Caco-2 (cell line): Measurements from ENCODE around the gene CR1L. TPM values are rescaled to one million over a fixed set of nuclear protein-coding genes. Genes with fewer than 3 reads are reported as not detected.

Source experiments
- BruUV-seq: library from RNA; stranded (reverse); fragments of 400-500 nt; replicated peaks from 2 replicates; lab custom pipeline; 2021; lab: Mats Ljungman, UMichigan
- CTCF ChIA-PET: fragments of 300-600 bp; sonication (Branson Sonifier 250); formaldehyde crosslinking; loops from one replicate; lab custom pipeline; 2022; ENCODE audit warnings: antibody characterized with exemption; lab: Charles Lee
- POLR2A ChIA-PET: fragments of 300-600 bp; sonication (Branson Sonifier 250); formaldehyde crosslinking; loops from one replicate; lab custom pipeline; 2022; ENCODE audit warnings: antibody characterized with exemption; lab: Charles Lee
- DNase-seq, 2 experiments: peaks; one replicate each; pipeline versions ENCODE4 v3.0.0 to v3.0.0-alpha.2; 2020 to 2022
- H3K27me3 ChIP-seq: replicated peaks from 2 replicates; pipeline ENCODE4 v1.6.0; 2011; ENCODE audit warnings: low read length; ENCODE audit not compliant: control insufficient read depth, insufficient read depth
- H3K36me3 ChIP-seq: 2 replicates; pipeline ENCODE4 v1.5.1; 2011; ENCODE audit warnings: low read length; ENCODE audit not compliant: control insufficient read depth, insufficient read depth
- H3K4me1 ChIP-seq: fragments of 250-450 bp; sonication (Bioruptor Pico); 2 replicates; pipeline ENCODE4 v1.5.1; 2020; ENCODE audit warnings: mild to moderate bottlenecking
- H3K4me3 ChIP-seq: 2 replicates; pipeline ENCODE4 v1.5.1; 2011; ENCODE audit warnings: low read depth, mild to moderate bottlenecking, control low read depth, low read length
- H3K9me3 ChIP-seq: fragments of 250-450 bp; sonication (Bioruptor Pico); 2 replicates; pipeline ENCODE4 v1.5.1; 2020; ENCODE audit warnings: mild to moderate bottlenecking, moderate library complexity
- H3K27ac Mint-ChIP-seq: one replicate; pipeline ENCODE4 v1.8.0; 2022; ENCODE audit warnings: mixed read lengths; ENCODE audit not compliant: unreplicated experiment
- H3K27me3 Mint-ChIP-seq: one replicate; pipeline ENCODE4 v1.8.0; 2022; ENCODE audit warnings: mixed read lengths; ENCODE audit not compliant: insufficient read depth, unreplicated experiment
- H3K36me3 Mint-ChIP-seq: one replicate; pipeline ENCODE4 v1.8.0; 2022; ENCODE audit warnings: mild to moderate bottlenecking, mixed read lengths; ENCODE audit not compliant: insufficient read depth, unreplicated experiment
- H3K4me1 Mint-ChIP-seq: one replicate; pipeline ENCODE4 v1.8.0; 2022; ENCODE audit warnings: low read depth, mixed read lengths; ENCODE audit not compliant: unreplicated experiment
- H3K4me3 Mint-ChIP-seq: one replicate; pipeline ENCODE4 v1.8.0; 2022; ENCODE audit warnings: mild to moderate bottlenecking, moderate library complexity, mixed read lengths; ENCODE audit not compliant: unreplicated experiment
- H3K9me3 Mint-ChIP-seq: one replicate; pipeline ENCODE4 v1.8.0; 2022; ENCODE audit warnings: mixed read lengths; ENCODE audit not compliant: unreplicated experiment
- intact Hi-C: fragments of 100-400 bp; cut with micrococcal nuclease; formaldehyde crosslinking; loops from one replicate; pipeline ENCODE4 v1.10.0; 2022; ENCODE audit not compliant: unreplicated experiment
- total RNA-seq: library from RNA; stranded (reverse); gene quantifications from 2 replicates; pipeline ENCODE4 v1.2.3, GENCODE V29; 2022
- TF ChIP-seq, protein P1 (sequence below), 2 experiments: fragments of 200-600 bp in 1 of 2; IDR thresholded peaks; 1 replicate in 1 of 2; 2 replicates in 1 of 2; pipeline versions ENCODE4 v1.5.1 to v1.8.0; 2011 to 2022; ENCODE audit warnings: antibody characterized with exemption in 1 of 2, control low read depth in 1 of 2, inconsistent platforms in 1 of 2, low read depth in 1 of 2, low read length in 1 of 2, mild to moderate bottlenecking in 1 of 2, moderate library complexity in 1 of 2; ENCODE audit not compliant: insufficient read depth in 1 of 2, severe bottlenecking in 1 of 2, unreplicated experiment in 1 of 2

CR1L gene
- total RNA-seq, 1 experiment from 2014 or later: not detected

GRCh38 chr1:207754011-207754410 lies 109.1 kb downstream of the CR1L start:
- Mint-ChIP-seq H3K9me3 (no peaks in the 10 kb centered on the region), H3K4me1 (peaks cover 34% of the 10 kb centered on the region)
- TF ChIP-seq, protein P1, sequence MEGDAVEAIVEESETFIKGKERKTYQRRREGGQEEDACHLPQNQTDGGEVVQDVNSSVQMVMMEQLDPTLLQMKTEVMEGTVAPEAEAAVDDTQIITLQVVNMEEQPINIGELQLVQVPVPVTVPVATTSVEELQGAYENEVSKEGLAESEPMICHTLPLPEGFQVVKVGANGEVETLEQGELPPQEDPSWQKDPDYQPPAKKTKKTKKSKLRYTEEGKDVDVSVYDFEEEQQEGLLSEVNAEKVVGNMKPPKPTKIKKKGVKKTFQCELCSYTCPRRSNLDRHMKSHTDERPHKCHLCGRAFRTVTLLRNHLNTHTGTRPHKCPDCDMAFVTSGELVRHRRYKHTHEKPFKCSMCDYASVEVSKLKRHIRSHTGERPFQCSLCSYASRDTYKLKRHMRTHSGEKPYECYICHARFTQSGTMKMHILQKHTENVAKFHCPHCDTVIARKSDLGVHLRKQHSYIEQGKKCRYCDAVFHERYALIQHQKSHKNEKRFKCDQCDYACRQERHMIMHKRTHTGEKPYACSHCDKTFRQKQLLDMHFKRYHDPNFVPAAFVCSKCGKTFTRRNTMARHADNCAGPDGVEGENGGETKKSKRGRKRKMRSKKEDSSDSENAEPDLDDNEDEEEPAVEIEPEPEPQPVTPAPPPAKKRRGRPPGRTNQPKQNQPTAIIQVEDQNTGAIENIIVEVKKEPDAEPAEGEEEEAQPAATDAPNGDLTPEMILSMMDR (IDR thresholded peaks at IDR 0.05; ENCODE audit: insufficient read depth in 1 of 2, low read depth in 1 of 2, low read length in 1 of 2, severe bottlenecking in 1 of 2, unreplicated experiment in 1 of 2): no peak

DNA sequence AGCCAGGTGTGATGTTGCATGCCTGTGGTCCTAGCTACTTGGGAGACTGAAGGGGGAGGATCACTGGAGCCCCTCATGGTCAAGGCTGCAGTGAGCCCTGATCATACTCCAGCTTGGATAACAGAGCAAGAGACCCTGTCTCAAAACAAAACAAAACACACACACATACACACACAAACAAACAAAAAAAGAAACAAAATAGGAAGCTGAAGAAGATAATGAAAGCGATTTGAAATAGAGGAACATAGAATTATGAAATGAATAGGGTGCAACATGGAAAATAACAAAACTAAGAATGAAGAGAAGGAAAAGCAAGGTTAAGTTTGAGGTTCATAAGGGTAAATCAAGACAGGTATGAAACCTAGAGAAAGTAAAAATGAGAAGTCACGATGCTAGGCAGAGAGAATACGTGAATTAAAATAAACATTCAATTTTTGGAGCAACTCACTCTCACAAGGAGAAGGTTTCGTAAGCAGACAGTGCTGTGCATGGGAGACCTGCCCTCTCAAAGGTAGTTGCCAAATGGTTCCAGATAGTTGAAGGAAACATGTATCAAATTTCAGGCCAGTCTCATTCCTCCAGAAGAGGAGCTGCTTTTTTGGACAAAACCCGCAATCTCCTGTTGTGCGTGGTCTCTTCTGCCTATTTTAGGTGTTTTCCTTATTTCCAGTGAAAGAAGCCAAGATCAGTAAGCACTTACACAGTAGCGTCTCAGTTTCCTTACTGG lies 110.2 kb downstream of the CR1L start:
- Mint-ChIP-seq H3K36me3 (peaks cover 53% of the 10 kb centered on the region), H3K27ac (peak overlapping the region; percentile 0), H3K4me1 (peaks cover 30% of the 10 kb centered on the region), H3K9me3 (no peaks in the 10 kb centered on the region), H3K4me3 (no peak overlapping the region), H3K27me3 (no peaks in the 10 kb centered on the region)
- Histone ChIP-seq H3K9me3 (no peaks in the 10 kb centered on the region), H3K4me3 (no peak overlapping the region), H3K36me3 (peaks cover 1% of the 10 kb centered on the region; the same call in 1 of the 2 replicates), H3K27me3 (no peaks in the 10 kb centered on the region), H3K4me1 (peaks cover 38% of the 10 kb centered on the region)
- intact Hi-C loops: no loop called here
- no TSS peak for BruUV-seq
- CTCF ChIA-PET: interaction anchor here (1.2 kb wide), 1 partner anchor 42 kb away, joined by 8 read pairs; no protein-coding TSS in a partner anchor
- no peak for DNase-seq
- POLR2A ChIA-PET: no interaction called here
- TF ChIP-seq, protein P1 (IDR thresholded peaks at IDR 0.05; ENCODE audit: insufficient read depth in 1 of 2, low read depth in 1 of 2, low read length in 1 of 2, severe bottlenecking in 1 of 2, unreplicated experiment in 1 of 2): no peak

More at GRCh38 chr1:207754011-207754410, 109.1 kb downstream of the CR1L start:
- peak overlapping the region; percentile 93 for H3K4me3 Mint-ChIP-seq
- intact Hi-C loops: no loop called here
- Histone ChIP-seq H3K27me3 (no peaks in the 10 kb centered on the region), H3K4me3 (peak overlapping the region; percentile 90), H3K9me3 (no peaks in the 10 kb centered on the region), H3K4me1 (peaks cover 49% of the 10 kb centered on the region), H3K36me3 (peaks cover 1% of the 10 kb centered on the region; the same call in 1 of the 2 replicates)
- peak overlapping the region; percentile 6 for H3K27ac Mint-ChIP-seq
- no peaks in the 10 kb centered on the region for H3K27me3 Mint-ChIP-seq
- POLR2A ChIA-PET: no interaction called here
- DNase-seq: no peak
- CTCF ChIA-PET: interaction anchor here (3.7 kb wide), 1 partner anchor 43 kb away, joined by 19 read pairs; no protein-coding TSS in a partner anchor
- peaks cover 43% of the 10 kb centered on the region for H3K36me3 Mint-ChIP-seq
- no TSS peak for BruUV-seq

DNA sequence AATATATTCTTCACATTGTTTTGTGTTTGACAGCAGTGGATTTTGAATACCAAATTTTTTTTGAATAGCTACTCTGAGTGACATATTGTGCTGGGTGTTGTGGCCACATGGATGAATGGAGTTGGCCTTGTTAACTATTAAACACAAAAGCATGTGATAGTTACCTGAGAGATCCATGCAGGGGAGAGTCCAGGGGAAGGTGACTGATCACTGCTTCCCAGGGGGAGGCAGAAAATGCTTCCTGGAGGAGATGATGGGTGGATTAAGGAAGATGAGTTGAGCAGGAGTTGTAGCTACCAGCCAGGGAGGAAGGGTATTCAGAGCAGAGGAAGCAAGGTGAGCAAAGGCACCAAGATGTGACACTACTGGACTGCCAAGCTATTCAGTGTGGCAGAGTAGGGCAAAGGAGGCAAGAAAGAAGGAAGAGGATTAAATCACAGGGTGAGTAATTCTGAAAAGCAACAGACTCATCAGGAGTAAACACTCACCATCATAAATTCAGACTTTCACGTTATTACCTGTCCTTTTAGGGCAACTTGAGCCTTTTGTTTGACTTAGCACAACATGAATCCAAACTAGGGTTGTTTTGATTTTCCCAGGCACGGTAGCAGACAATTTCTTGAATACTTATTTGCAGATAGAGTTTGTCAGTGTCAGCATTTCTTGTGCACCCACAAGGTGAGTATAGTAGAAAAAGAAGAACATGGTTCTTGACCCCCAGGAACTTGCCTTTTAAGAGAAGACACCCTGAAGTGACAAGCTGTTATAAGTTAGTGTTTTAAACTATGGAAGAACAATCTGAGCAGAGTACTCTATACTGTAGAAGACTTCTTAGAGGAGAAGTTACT lies 111.1 kb downstream of the CR1L start:
- no peak overlapping the region for H3K4me3 ChIP-seq

More for the DNA sequence above, 111.1 kb downstream of the CR1L start:
- H3K27me3 ChIP-seq: no peaks in the 10 kb centered on the region
- no peak for DNase-seq
- peak overlapping the region; percentile 8 for H3K4me3 Mint-ChIP-seq
- peaks cover 1% of the 10 kb centered on the region; the same call in 1 of the 2 replicates for H3K36me3 ChIP-seq
- no peaks in the 10 kb centered on the region for H3K9me3 ChIP-seq
- TF ChIP-seq, protein P1 (IDR thresholded peaks at IDR 0.05; ENCODE audit: insufficient read depth in 1 of 2, low read depth in 1 of 2, low read length in 1 of 2, severe bottlenecking in 1 of 2, unreplicated experiment in 1 of 2): no peak
- no peaks in the 10 kb centered on the region for H3K9me3 Mint-ChIP-seq
- intact Hi-C loops: no loop called here
- no peaks in the 10 kb centered on the region for H3K27me3 Mint-ChIP-seq
- BruUV-seq: no TSS peak
- H3K4me1 ChIP-seq: peaks cover 29% of the 10 kb centered on the region
- peaks cover 30% of the 10 kb centered on the region for H3K4me1 Mint-ChIP-seq
- ChIA-PET POLR2A (no interaction called here), CTCF (interaction anchor here (0.6 kb wide), 1 partner anchor 48 kb away, joined by 3 read pairs; no protein-coding TSS in a partner anchor)
- peaks cover 62% of the 10 kb centered on the region for H3K36me3 Mint-ChIP-seq
- peak overlapping the region; percentile 12 for H3K27ac Mint-ChIP-seq
